Measurements from ENCODE around the gene GIT1.

Gene GIT1

GRCh38 chr17:29591737-29592608 lies 2.5 kb upstream of the GIT1 start:
- peaks cover 43% of the 10 kb centered on the region for H3K4me1 ChIP-seq (ENCODE audit: control insufficient read depth, insufficient read depth, low read length)
- H3K27ac ChIP-seq (ENCODE audit: low read depth, low read length): peak overlapping the region; percentile 94

GRCh38 chr17:29591146-29591736 lies 1.8 kb upstream of the GIT1 start:
- Histone ChIP-seq H3K4me3 (ENCODE audit: low read depth, low read length) (peak overlapping the region; percentile 90), H3K36me3 (ENCODE audit: control insufficient read depth, insufficient read depth, low read length) (no peaks in the 10 kb centered on the region), H3K27me3 (ENCODE audit: control insufficient read depth, insufficient read depth, low read length) (peaks cover 12% of the 10 kb centered on the region), H3K9ac (ENCODE audit: low read depth, low read length) (peak overlapping the region; percentile 55), H3K9me3 (ENCODE audit: control insufficient read depth, insufficient read depth, low read length) (no peaks in the 10 kb centered on the region), H3K27ac (ENCODE audit: low read depth, low read length) (peak overlapping the region; percentile 71), H3K4me1 (ENCODE audit: control insufficient read depth, insufficient read depth, low read length) (peaks cover 36% of the 10 kb centered on the region)

More at GRCh38 chr17:29591737-29592608, 2.5 kb upstream of the GIT1 start:
- peaks cover 12% of the 10 kb centered on the region for H3K27me3 ChIP-seq (ENCODE audit: control insufficient read depth, insufficient read depth, low read length)
- peak overlapping the region; percentile 90 for H3K4me3 ChIP-seq (ENCODE audit: low read depth, low read length)
- H3K9ac ChIP-seq (ENCODE audit: low read depth, low read length): peak overlapping the region; percentile 55
- H3K36me3 ChIP-seq (ENCODE audit: control insufficient read depth, insufficient read depth, low read length): no peaks in the 10 kb centered on the region
- no peaks in the 10 kb centered on the region for H3K9me3 ChIP-seq (ENCODE audit: control insufficient read depth, insufficient read depth, low read length)

- Histone ChIP-seq H3K36me3 (ENCODE audit: control insufficient read depth, insufficient read depth, low read length) (no peaks in the 10 kb centered on the region), H3K27me3 (ENCODE audit: control insufficient read depth, insufficient read depth, low read length) (peaks cover 12% of the 10 kb centered on the region), H3K9me3 (ENCODE audit: control insufficient read depth, insufficient read depth, low read length) (no peaks in the 10 kb centered on the region), H3K4me1 (ENCODE audit: control insufficient read depth, insufficient read depth, low read length) (peaks cover 38% of the 10 kb centered on the region), H3K9ac (ENCODE audit: low read depth, low read length) (peak overlapping the region; percentile 55), H3K27ac (ENCODE audit: low read depth, low read length) (peak overlapping the region; percentile 71), H3K4me3 (ENCODE audit: low read depth, low read length) (peak overlapping the region; percentile 90)
These were observed 1.1 kb upstream of the GIT1 start for GRCh38 chr17:29590411-29591145.

- Histone ChIP-seq H3K9me3 (ENCODE audit: control insufficient read depth, insufficient read depth, low read length) (no peaks in the 10 kb centered on the region), H3K4me1 (ENCODE audit: control insufficient read depth, insufficient read depth, low read length) (peaks cover 50% of the 10 kb centered on the region), H3K27me3 (ENCODE audit: control insufficient read depth, insufficient read depth, low read length) (peaks cover 11% of the 10 kb centered on the region), H3K9ac (ENCODE audit: low read depth, low read length) (peak overlapping the region; percentile 11; the same call in 1 of the 2 replicates), H3K27ac (ENCODE audit: low read depth, low read length) (no peak overlapping the region), H3K36me3 (ENCODE audit: control insufficient read depth, insufficient read depth, low read length) (no peaks in the 10 kb centered on the region), H3K4me3 (ENCODE audit: low read depth, low read length) (peak overlapping the region; percentile 78)
These were observed 661 bp downstream of the GIT1 start for GRCh38 chr17:29588562-29589411.

DNA sequence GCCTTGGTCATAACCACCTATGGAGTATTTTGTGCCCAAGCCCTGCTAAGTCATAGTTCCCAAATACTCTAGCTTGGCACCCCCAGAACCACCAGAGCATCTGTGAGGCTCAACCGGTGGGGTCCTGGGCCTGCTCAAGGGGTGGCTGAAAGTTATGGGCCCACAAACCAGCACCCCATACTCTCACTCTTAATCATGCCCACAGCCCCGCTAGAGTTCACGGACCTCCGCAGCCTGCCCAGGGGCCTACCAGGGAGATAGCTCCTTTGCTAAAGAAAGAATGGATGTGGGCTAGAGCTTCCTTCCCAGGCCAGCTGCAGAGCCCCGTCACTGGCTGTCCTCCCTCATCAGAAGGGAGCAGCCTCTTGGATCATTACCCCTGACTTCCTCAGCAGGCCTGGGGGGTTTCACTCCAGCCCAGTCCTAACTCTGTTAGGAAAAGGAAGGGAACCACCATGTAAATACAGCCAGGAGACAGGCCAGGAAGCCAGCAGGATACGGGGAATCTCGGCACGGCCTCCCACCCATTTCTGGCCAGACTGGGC lies 1.4 kb downstream of the GIT1 start:
- no peak overlapping the region for H3K27ac ChIP-seq (ENCODE audit: low read depth, low read length)
- peak overlapping the region; percentile 78 for H3K4me3 ChIP-seq (ENCODE audit: low read depth, low read length)
- H3K4me1 ChIP-seq (ENCODE audit: control insufficient read depth, insufficient read depth, low read length): peaks cover 50% of the 10 kb centered on the region
- no peaks in the 10 kb centered on the region for H3K9me3 ChIP-seq (ENCODE audit: control insufficient read depth, insufficient read depth, low read length)
- no peak overlapping the region for H3K9ac ChIP-seq (ENCODE audit: low read depth, low read length)
- H3K36me3 ChIP-seq (ENCODE audit: control insufficient read depth, insufficient read depth, low read length): no peaks in the 10 kb centered on the region; the same call in none of the 2 replicates
- peaks cover 10% of the 10 kb centered on the region for H3K27me3 ChIP-seq (ENCODE audit: control insufficient read depth, insufficient read depth, low read length)

- Histone ChIP-seq H3K4me3 (ENCODE audit: low read depth, low read length) (no peak overlapping the region), H3K4me1 (ENCODE audit: control insufficient read depth, insufficient read depth, low read length) (peaks cover 49% of the 10 kb centered on the region), H3K9ac (ENCODE audit: low read depth, low read length) (no peak overlapping the region)
These were observed 1.9 kb downstream of the GIT1 start for GRCh38 chr17:29587591-29587990.

GRCh38 chr17:29586676-29587469 lies 2.6 kb downstream of the GIT1 start:
- no peak overlapping the region for H3K9ac ChIP-seq (ENCODE audit: low read depth, low read length)
- peaks cover 42% of the 10 kb centered on the region for H3K4me1 ChIP-seq (ENCODE audit: control insufficient read depth, insufficient read depth, low read length)
- peaks cover 12% of the 10 kb centered on the region for H3K36me3 ChIP-seq (ENCODE audit: control insufficient read depth, insufficient read depth, low read length)
- peaks cover 10% of the 10 kb centered on the region for H3K27me3 ChIP-seq (ENCODE audit: control insufficient read depth, insufficient read depth, low read length)
- H3K4me3 ChIP-seq (ENCODE audit: low read depth, low read length): no peak overlapping the region
- no peaks in the 10 kb centered on the region for H3K9me3 ChIP-seq (ENCODE audit: control insufficient read depth, insufficient read depth, low read length)
- H3K27ac ChIP-seq (ENCODE audit: low read depth, low read length): no peak overlapping the region

More at GRCh38 chr17:29587591-29587990, 1.9 kb downstream of the GIT1 start:
- H3K27me3 ChIP-seq (ENCODE audit: control insufficient read depth, insufficient read depth, low read length): peaks cover 10% of the 10 kb centered on the region
- H3K9me3 ChIP-seq (ENCODE audit: control insufficient read depth, insufficient read depth, low read length): no peaks in the 10 kb centered on the region
- no peak overlapping the region for H3K27ac ChIP-seq (ENCODE audit: low read depth, low read length)
- peaks cover 5% of the 10 kb centered on the region for H3K36me3 ChIP-seq (ENCODE audit: control insufficient read depth, insufficient read depth, low read length)

DNA sequence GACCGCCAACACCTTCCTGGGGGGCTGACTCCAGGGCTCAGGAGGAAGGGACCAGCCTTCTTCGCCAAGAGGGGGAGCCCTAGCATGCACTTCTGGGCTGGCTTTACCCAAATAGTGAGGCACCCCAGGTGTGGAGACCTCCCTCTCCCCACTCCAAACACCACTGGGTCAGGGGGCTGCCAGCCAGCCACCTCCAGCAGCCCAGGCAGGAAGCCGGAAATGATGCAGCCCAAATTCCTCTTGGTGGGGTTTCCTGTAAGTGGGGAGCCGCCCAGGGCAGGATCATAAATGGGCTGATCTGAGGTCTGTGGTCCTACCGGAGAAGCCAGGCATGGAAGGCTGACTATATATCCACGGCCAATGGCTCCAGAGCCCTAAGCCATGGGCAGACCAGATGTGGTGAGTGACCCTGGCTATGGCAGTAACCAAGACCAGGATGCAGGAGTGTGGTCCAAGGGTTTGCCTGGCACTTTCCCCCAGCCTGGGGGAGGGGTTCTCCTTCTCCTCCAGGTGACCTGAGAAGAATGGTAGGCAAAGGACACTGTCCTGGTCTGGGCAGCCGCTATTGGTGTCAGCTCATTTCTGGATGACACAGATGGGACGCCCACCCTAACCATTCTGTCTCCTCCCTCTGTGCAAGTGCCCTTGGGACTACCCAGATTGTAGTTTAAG lies 4.2 kb downstream of the GIT1 start:
- H3K36me3 ChIP-seq (ENCODE audit: control insufficient read depth, insufficient read depth, low read length): peaks cover 16% of the 10 kb centered on the region
- no peak overlapping the region for H3K4me3 ChIP-seq (ENCODE audit: low read depth, low read length)
- no peak overlapping the region for H3K9ac ChIP-seq (ENCODE audit: low read depth, low read length)
- H3K27me3 ChIP-seq (ENCODE audit: control insufficient read depth, insufficient read depth, low read length): peaks cover 4% of the 10 kb centered on the region
- no peaks in the 10 kb centered on the region for H3K9me3 ChIP-seq (ENCODE audit: control insufficient read depth, insufficient read depth, low read length)
- H3K27ac ChIP-seq (ENCODE audit: low read depth, low read length): peak overlapping the region; percentile 58
- peaks cover 35% of the 10 kb centered on the region for H3K4me1 ChIP-seq (ENCODE audit: control insufficient read depth, insufficient read depth, low read length)

- H3K9me3 ChIP-seq (ENCODE audit: control insufficient read depth, insufficient read depth, low read length): no peaks in the 10 kb centered on the region
- H3K4me3 ChIP-seq (ENCODE audit: low read depth, low read length): no peak overlapping the region
- H3K4me1 ChIP-seq (ENCODE audit: control insufficient read depth, insufficient read depth, low read length): peaks cover 29% of the 10 kb centered on the region
- H3K36me3 ChIP-seq (ENCODE audit: control insufficient read depth, insufficient read depth, low read length): peaks cover 18% of the 10 kb centered on the region
- peak overlapping the region; percentile 58 for H3K27ac ChIP-seq (ENCODE audit: low read depth, low read length)
- H3K9ac ChIP-seq (ENCODE audit: low read depth, low read length): no peak overlapping the region
- H3K27me3 ChIP-seq (ENCODE audit: control insufficient read depth, insufficient read depth, low read length): no peaks in the 10 kb centered on the region
These were observed 4.9 kb downstream of the GIT1 start for GRCh38 chr17:29584452-29585079.
